ENCODE measurements around the gene FRS3.

The FRS3 gene

DNA sequence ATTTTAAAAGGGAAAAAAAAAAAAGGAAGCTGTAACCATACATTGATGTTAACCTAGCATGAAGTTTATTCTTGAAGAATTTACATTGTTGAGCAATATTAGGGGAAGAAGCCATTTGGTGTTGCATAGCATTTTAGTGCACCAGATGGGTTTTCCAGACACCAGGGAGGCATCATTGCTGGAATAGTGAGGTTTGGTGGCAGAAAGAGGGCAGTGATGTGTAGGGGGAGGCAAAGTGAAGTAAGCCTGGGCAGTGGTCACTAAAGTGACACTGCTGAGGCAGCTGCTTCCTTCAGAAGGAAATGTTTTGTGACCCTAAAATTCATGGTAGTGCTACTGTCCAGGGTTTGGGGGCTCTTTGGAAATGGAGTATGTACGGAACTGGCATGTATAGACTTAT, 10.3 kb upstream of the FRS3 start:
- DNase-seq (ENCODE audit: low spot score): no peak

DNA sequence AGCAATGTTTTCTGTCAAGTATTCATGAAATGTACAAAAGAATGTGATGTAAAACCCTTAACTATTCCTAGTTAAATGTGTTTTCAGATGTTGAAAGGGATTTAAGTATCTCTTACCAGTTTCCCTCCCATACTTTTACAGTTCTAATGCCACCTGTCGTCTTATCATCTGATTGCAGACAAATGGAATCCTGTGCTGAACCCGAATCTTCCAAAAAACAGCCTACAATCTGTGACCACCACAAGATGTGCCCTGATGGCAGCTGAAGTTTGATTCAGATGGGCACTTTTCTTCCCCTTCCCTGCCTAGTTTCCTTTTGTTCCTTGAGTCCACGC, 9.7 kb upstream of the FRS3 start:
- no peak for DNase-seq (ENCODE audit: low spot score)

DNA sequence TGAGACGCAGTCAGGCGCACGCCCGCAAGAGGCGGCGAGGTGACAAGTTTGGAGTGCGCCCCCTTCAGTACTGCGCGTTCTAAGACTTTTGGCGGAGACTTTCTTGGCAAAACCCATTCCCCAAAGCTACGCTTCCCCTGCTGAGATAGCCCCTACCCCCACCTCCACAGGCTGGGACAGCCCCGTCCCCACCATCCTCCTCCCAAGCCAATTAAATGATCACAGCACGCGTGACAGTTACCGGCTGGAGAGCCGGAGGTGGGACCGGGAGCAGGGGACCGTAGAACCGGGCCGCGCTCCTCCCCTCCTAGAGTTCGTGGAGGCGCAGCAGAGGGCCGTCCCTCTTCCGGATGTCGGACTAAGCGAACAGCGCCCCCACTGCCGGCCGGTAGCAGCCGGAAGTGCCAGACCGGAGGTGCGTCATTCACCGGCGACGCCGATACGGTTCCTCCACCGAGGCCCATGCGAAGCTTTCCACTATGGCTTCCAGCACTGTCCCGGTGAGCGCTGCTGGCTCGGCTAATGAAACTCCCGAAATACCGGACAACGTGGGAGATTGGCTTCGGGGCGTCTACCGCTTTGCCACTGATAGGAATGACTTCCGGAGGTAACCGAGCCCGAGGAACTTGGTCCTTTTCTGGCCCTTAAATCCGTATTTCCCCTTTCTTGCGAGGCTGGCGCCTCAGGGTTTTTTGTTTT, 7.7 kb upstream of the FRS3 start, which contains the start of gene TOMM6:
Gene TOMM6 (plus strand): TSS at position 476 of the 699 bp plus-strand sequence. CDS start 4 bp downstream, at position 480.
- DNase-seq (ENCODE audit: low spot score): peak; percentile 96

DNA sequence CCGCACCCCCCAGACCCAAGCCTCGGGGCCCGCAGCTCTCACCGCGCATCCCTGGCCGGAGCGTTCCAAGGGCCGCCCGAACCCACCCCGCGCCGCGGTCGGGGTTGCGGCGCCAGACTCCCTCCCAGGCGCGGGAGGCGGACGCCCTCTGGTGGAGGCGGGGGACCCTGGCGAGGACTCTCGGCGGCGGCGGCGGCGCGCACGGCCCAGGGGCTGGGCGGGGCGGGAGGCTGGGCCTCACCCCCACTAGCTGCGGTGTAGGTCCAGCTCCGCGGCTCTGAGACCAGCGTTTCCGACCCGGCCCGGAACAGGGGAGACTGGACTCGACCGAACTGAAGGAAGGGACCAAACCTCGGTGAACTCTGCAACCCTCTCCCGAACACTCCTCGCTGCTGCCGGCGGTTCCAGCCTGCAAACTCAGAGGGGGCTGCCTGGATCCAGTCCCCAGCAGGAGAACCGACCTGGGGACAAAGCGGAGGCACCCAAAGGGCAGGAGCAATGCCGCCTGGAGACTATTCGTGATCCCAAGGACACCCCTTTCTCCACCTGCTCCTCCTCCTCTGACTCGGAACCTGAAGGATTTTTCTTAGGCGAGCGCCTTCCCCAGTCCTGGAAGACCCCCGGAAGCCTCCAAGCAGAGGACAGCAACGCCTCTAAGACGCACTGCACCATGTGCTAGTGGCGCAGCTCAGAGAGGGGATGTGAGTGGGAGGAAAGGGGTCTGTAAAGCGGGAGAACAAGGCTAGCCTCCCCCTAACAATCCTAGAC, 6.9 kb upstream of the FRS3 start:
- DNase-seq (ENCODE audit: low spot score): peak; percentile 94

DNA sequence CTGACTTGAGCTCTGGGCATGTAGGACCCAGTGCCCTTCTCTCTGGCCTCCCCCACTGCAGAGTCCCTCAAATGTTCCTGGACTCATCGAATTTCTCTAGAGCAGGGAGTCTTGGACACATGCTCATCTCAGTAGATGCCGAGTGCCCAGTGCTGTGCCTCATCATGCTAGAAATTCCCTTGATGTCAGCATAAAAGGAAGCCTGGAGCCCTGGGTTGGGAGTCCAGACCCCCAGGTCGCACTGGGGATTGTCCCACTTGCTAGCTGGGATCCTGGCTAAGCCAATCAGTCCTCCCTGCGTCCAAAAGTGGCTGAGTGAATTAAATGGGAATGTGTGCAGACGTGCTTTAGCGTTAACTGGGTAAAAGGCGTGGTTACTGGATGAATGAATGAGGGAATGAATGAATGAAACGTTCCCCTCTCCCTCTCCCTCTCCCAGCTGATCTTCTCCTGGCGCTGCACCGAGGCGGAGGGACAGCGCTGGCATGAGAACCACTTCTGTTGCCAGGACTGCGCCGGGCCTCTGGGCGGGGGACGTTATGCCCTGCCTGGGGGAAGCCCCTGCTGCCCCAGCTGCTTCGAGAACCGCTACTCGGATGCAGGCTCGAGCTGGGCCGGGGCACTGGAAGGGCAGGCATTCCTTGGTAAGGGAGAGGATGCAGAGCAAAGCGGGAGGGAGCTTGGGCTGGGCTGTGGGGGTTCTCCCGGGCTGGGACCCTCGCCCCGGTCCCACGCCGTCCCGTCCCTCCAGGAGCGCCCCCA, 6.2 kb upstream of the FRS3 start:
- peak; percentile 74 for DNase-seq (ENCODE audit: low spot score)

GRCh38 chr6:41785254-41785653, 5.6 kb upstream of the FRS3 start:
- DNase-seq (ENCODE audit: low spot score): no peak

DNA sequence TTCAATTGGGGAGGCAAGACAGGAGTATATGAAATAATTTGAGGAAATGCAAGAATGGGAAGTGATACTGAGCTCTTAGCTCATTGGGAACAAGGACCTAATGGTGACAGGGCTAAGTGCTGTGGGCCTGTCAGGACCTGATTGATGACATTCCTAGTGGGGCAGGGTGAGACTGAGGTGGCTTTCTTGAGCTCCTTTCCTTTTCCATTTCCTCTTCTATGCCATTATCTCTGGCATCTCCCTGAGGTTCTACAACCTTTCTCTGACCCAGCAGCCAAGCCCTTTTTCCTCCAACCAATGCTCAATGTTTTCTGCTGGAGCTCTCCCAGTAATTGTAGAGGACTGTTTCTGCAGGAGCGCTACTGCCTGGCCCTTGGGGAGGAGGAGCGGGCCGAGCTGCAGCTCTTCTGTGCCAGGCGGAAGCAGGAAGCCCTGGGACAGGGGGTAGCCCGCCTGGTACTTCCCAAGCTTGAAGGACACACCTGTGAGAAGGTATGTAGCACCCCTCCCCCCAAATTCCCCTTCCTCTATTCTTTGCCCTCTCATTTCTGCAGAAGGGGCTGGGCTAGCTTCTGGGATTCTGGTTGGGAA, 5.0 kb upstream of the FRS3 start:
- no peak for DNase-seq (ENCODE audit: low spot score)

DNA sequence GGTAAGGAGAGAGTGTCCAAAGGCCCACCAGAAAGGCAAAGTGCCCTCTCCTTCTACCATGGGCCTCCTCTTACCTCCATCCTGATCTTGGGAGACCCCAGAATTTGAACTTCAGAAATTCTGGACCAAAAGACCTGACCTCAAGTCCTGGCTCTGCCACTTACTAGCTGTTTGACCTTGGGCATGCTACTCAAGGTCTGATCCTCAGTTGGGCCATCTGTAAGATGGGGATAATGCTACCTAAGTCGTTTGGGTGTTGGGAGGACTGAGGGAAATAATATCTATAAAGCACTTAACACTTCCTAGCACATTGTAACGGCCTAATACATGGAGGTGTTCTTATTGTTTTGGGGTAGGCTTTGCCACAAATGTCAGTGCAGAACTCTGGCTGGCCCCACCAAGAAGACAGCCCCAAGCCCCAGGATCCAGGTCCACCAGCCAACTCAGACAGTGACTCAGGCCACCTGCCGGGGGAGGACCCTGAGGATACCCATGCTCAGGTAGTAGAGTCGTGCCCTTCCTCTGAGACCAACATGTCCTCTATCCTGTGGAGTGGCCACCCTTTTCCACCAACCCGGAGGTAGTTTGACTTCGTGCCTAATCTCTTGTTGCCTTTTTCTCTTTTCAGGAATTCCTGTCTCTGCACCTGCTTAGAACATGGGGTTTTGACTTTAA, 3.5 kb upstream of the FRS3 start:
- DNase-seq (ENCODE audit: low spot score): no peak

DNA sequence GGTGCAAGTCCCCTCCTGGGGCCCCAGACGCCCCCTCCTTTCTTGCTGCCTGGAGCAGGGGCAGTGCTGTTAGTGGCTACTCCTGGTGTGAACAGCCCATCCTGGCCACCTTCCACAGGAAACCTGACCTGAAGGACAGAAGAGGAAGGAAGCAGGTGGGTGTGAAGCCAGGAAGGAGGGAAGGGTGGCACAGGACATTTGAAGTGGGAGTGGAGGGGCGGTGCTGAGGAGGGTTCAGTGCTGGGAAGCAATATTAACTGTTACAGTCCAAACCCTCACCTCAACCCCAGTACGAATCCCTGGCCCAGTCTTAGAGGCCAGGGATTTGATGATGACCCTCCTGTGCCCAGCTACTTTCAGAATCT, 1.6 kb upstream of the FRS3 start:
- no peak for DNase-seq (ENCODE audit: low spot score)

GRCh38 chr6:41780551-41781365, 1.1 kb upstream of the FRS3 start, which contains the start of gene PRICKLE4:
TSS of gene PRICKLE4 (plus strand) at chr6:41780782. CDS start at chr6:41783474, 2,692 bp downstream.
- peak; percentile 81 for DNase-seq (ENCODE audit: low spot score)

DNA sequence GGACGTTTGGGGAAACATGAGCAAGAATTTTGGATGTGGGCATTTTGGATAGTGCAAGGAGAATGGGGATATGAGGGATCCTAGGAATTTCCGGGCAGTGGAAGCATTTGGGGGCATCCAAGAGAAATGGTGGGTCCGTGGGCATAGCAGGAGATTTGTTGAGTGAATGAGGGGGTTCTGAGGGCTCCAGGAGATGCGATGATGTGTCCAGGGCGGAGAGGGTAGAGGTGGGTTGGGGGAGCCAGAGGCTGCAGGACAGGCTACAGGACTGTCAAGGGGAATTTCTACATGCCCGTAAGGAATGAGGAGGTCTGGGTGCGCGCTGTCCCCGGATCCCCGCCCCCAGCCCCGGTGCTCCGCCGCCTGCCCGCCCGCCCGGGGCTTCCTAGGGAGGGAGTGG, 364 bp downstream of the FRS3 start:
- DNase-seq (ENCODE audit: low spot score): no peak

DNA sequence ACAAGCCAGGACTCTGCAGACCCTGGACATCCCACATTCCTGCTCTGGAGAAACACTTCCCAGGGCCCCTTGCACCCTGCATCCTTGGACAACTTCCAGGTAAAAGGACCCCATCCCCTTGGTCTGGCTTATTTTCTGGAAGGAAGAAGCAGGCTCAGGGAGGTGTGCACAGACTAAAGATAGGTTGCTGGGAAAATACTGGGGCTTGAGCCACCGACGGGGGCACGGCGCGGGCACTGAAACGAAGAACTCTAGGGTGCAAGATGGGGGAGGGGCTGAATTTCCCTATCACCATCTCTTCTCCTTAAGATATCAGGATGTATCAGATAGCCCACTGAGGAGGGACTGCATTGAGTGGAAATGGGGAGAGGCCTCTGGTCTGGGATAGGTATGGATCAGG, 805 bp downstream of the FRS3 start:
- no peak for DNase-seq (ENCODE audit: low spot score)

DNA sequence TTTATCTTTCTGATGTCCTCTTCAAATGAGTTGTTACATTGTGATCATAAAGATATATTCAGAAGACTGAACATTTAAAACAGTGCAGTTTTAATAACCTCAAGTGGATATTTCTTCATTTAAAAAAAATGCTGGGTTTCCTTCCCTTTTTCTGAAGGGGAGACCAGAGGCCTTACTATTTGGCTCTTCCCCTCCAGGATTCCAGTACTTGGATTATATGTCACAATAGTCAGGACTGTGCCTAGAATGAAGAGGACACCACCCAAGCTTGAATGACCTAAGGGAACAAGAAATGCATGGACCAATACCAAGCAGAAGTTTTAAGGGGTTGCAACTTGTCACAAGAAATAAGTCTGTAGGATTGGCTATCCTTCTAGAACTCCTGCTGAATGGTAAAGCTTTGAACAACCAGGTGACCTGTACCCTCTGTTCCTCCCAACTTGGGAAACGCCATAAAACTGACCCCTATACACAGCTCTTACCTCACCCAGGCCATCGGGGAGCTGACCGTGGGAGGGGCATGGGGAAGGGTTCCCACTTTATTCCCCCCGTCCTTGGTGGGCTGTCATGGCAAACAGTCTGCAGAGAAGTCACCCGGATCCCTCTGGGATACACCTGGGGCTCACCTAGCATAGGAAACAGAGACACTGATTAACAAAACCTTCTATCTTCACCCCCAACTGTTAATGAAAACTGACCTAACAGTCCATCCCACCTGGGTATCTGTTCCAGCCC, 2.0 kb downstream of the FRS3 start:
- no peak for DNase-seq (ENCODE audit: low spot score)

- DNase-seq (ENCODE audit: low spot score): no peak
Measured at GRCh38 chr6:41775293-41775882, 4.3 kb downstream of the FRS3 start.

- DNase-seq (ENCODE audit: low spot score): no peak
Measured at GRCh38 chr6:41774841-41775240, 4.9 kb downstream of the FRS3 start.

- no peak for DNase-seq (ENCODE audit: low spot score)
Measured at GRCh38 chr6:41771058-41771983, 8.4 kb downstream of the FRS3 start.

- DNase-seq (ENCODE audit: low spot score): no peak
Measured at GRCh38 chr6:41770381-41771057, 9.2 kb downstream of the FRS3 start.

DNA sequence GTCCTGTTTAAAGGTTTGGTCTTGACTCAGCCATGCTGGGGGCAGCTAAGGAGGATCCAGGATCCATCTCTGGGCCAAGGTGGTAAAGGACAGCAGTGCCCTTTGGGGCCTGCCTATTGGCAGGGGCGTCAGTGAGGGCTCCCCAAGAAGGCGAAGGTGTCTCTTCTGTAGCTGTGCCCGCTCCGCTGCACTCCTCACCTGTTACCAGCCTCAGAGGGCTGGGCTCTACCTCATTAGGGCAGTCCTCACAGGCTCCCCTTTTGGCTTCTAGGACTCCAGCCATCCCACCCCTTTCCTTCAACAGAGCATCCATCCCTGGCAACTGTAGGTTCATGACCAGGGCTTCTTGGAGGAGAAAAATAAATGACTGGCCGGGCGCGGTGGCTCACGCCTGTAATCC, 10.3 kb downstream of the FRS3 start:
- DNase-seq (ENCODE audit: low spot score): no peak

All from left forelimb (tissue), 1 donor.